K562 (cell line): Measurements from ENCODE around the gene ELF5. TPM values are rescaled to one million over a fixed set of nuclear protein-coding genes. Genes with fewer than 3 reads are reported as not detected.

ENCODE experiments used
- ATAC-seq: fragments of 200-7000 bp; cut with Tn5 transposase; 3 replicates; pipeline ENCODE4 v1.9.1; 2020; ENCODE audit warnings: moderate library complexity
- BruUV-seq: library from RNA; stranded (reverse); fragments of 400-500 nt; replicated peaks from 2 replicates; lab custom pipeline; 2021; lab: Mats Ljungman, UMichigan
- CTCF ChIA-PET: fragments of 300-600 bp; formaldehyde crosslinking; extraction: SDS; loops from one replicate; lab custom pipeline; 2021; ENCODE audit warnings: low intra/inter-chr PET ratio; lab: Yijun Ruan, JAX
- POLR2A ChIA-PET: fragments of 300-600, 350-650 bp; sonication (Branson Sonifier 250); formaldehyde crosslinking; extraction: SDS; loops from one replicate; lab custom pipeline; 2021; ENCODE audit warnings: antibody characterized with exemption, inconsistent platforms; lab: Yijun Ruan, JAX
- DNase-seq, 4 experiments: peaks; one replicate each; pipeline versions ENCODE4 v3.0.0 to v3.0.0-alpha.2; 2011 to 2018; ENCODE audit warnings: low spot score in 3 of 4, mixed read lengths in 3 of 4; ENCODE audit errors: extremely low read depth in 1 of 4
- FAIRE-seq: peaks from 2 replicates; lab custom pipeline; 2011; peaks lifted over from hg19 to GRCh38; lab: Jason Lieb, UNC
- H2AFZ ChIP-seq: 2 replicates; pipeline ENCODE4 v1.6.0; 2011; ENCODE audit warnings: low read depth, low read length, control low read depth, inconsistent platforms
- H3K27ac ChIP-seq: fragments of 200-600 bp; 3 replicates; pipeline ENCODE4 v1.8.0; 2011; ENCODE audit warnings: low read depth, mild to moderate bottlenecking, control low read depth, inconsistent platforms, low read length, moderate library complexity, mixed read lengths; ENCODE audit errors: extremely low read depth
- H3K27me3 ChIP-seq, 2 experiments: fragments of 300-600 bp in 1 of 2; 2 replicates in 1 of 2; 3 replicates in 1 of 2; pipeline versions ENCODE4 v1.6.0 to v1.8.0; 2011; ENCODE audit warnings: inconsistent platforms in 2 of 2, low read length in 2 of 2, mild to moderate bottlenecking in 1 of 2, mixed read lengths in 1 of 2, moderate library complexity in 1 of 2; ENCODE audit not compliant: control insufficient read depth in 2 of 2, insufficient read depth in 2 of 2
- H3K36me3 ChIP-seq: fragments of 300-600 bp; 3 replicates; pipeline ENCODE4 v1.8.0; 2011; ENCODE audit warnings: mild to moderate bottlenecking, low read length, inconsistent platforms; ENCODE audit not compliant: control insufficient read depth, insufficient read depth
- H3K4me1 ChIP-seq, 2 experiments: fragments of 200-600 bp in 1 of 2; replicated peaks in 1 of 2; 2 replicates in 1 of 2; 3 replicates in 1 of 2; pipeline versions ENCODE4 v1.5.1 to v1.8.0; 2011; ENCODE audit warnings: inconsistent platforms in 2 of 2, low read length in 2 of 2, mild to moderate bottlenecking in 1 of 2, mixed read lengths in 1 of 2, moderate library complexity in 1 of 2; ENCODE audit not compliant: control insufficient read depth in 2 of 2, insufficient read depth in 2 of 2
- H3K4me2 ChIP-seq: 2 replicates; pipeline ENCODE4 v1.6.1; 2011; ENCODE audit warnings: low read length, control low read depth, inconsistent platforms, mixed read lengths; ENCODE audit not compliant: insufficient read depth
- H3K4me3 ChIP-seq: fragments of 200-600 bp; sonication (generic), shearing (Covaris generic); 2 replicates; pipeline ENCODE4 v1.5.1; 2016; ENCODE audit warnings: control low read depth, inconsistent platforms
- H3K79me2 ChIP-seq: fragments of 200-600 bp; 3 replicates; pipeline ENCODE4 v1.8.0; 2011; ENCODE audit warnings: low read length, inconsistent platforms; ENCODE audit not compliant: control insufficient read depth, insufficient read depth
- H3K9ac ChIP-seq, 2 experiments: 2 replicates each; pipeline versions ENCODE4 v1.6.0 to v1.6.1; 2011; ENCODE audit warnings: low read depth in 2 of 2, low read length in 2 of 2, control low read depth in 1 of 2, inconsistent platforms in 1 of 2, mild to moderate bottlenecking in 1 of 2, mixed read lengths in 1 of 2; ENCODE audit not compliant: insufficient read depth in 1 of 2
- H3K9me1 ChIP-seq: one replicate; pipeline ENCODE4 v1.6.0; 2011; ENCODE audit warnings: inconsistent platforms, mild to moderate bottlenecking, low read length, moderate library complexity; ENCODE audit not compliant: control insufficient read depth, insufficient read depth
- H3K9me3 ChIP-seq: replicated peaks from 2 replicates; pipeline ENCODE4 v1.5.1; 2011; ENCODE audit warnings: low read depth, low read length, inconsistent platforms; ENCODE audit not compliant: control insufficient read depth, insufficient read depth
- H4K20me1 ChIP-seq: replicated peaks from 2 replicates; pipeline ENCODE4 v1.6.1; 2011; ENCODE audit warnings: low read length, inconsistent platforms, mixed read lengths; ENCODE audit not compliant: control insufficient read depth, insufficient read depth
- ATF7 ChIP-seq: fragments of 450-650 bp; IDR thresholded peaks from 2 replicates; pipeline ENCODE4 v1.7.1; 2014; ENCODE audit warnings: mild to moderate bottlenecking, moderate library complexity
- CBFA2T3 ChIP-seq: fragments of 450-650 bp; IDR thresholded peaks from 2 replicates; pipeline ENCODE4 v1.6.1; 2017
- CBX3 ChIP-seq, 2 experiments: IDR thresholded peaks; 1 replicate in 1 of 2; 2 replicates in 1 of 2; pipeline ENCODE4 v1.6.1; 2012; ENCODE audit warnings: inconsistent platforms in 2 of 2, low read length in 2 of 2, borderline replicate concordance in 1 of 2, control low read depth in 1 of 2
- L3MBTL2 ChIP-seq: fragments of 450-650 bp; IDR thresholded peaks from 2 replicates; pipeline ENCODE4 v1.6.1; 2016; ENCODE audit warnings: mild to moderate bottlenecking, moderate library complexity
- MCM5 ChIP-seq: fragments of 450-650 bp; IDR thresholded peaks from 2 replicates; pipeline ENCODE4 v1.6.1; 2016; ENCODE audit warnings: low read depth
- SOX6 ChIP-seq: fragments of 450-650 bp; IDR thresholded peaks from 2 replicates; pipeline ENCODE4 v1.6.1; 2014; ENCODE audit warnings: mild to moderate bottlenecking
- SPI1 ChIP-seq: IDR thresholded peaks from 2 replicates; pipeline ENCODE4 v1.6.1; 2011; ENCODE audit warnings: low read depth, low read length, control low read depth, borderline replicate concordance
- SREBF2 ChIP-seq: sonication (generic); formaldehyde crosslinking; IDR thresholded peaks from 2 replicates; pipeline ENCODE4 v1.4.0; 2020; ENCODE audit warnings: mild to moderate bottlenecking, missing genetic modification reagents
- TEAD2 ChIP-seq: fragments of 450-650 bp; IDR thresholded peaks from 2 replicates; pipeline ENCODE4 v1.6.1; 2016; ENCODE audit warnings: missing genetic modification characterization, control low read depth, missing compliant biosample characterization
- U2AF1 ChIP-seq: fragments of 200-400 bp; formaldehyde crosslinking; optimal IDR thresholded peaks from 2 replicates; pipeline ENCODE3; 2017; ENCODE audit warnings: mild to moderate bottlenecking, low read depth, low read length, moderate library complexity
- ZNF316 ChIP-seq: fragments of 450-650 bp; IDR thresholded peaks from 2 replicates; pipeline ENCODE4 v1.6.1; 2016
- ZNF583 ChIP-seq: fragments of 250-450 bp; sonication (Bioruptor Pico); IDR thresholded peaks from 2 replicates; pipeline ENCODE4 v1.4.0; 2020
- ZNF75A ChIP-seq: fragments of 450-650 bp; formaldehyde crosslinking; IDR thresholded peaks from 2 replicates; pipeline ENCODE4 v1.4.0; 2020; ENCODE audit warnings: mild to moderate bottlenecking
- in situ Hi-C: fragments of 300-500 bp; cut with MboI; formaldehyde crosslinking; loops from 4 replicates; pipeline ENCODE4 v1.15.0; 2018; ENCODE audit warnings: inconsistent platforms, mixed read lengths
- intact Hi-C: fragments of 100-400 bp; cut with micrococcal nuclease; formaldehyde crosslinking; loops from 2 replicates; pipeline ENCODE4 v1.14.2; 2022
- polyA plus RNA-seq, 8 experiments: library from polyadenylated mRNA; depleted of rRNA in 4 of 8; stranded (reverse) in 5 of 8; unstranded in 3 of 8; fragments of >200 nt; fragmentation: Nextera tagmentation in 2 of 8; fragmentation: Illumina TruSeq in 1 of 8; extraction: Ambion mirVana in 2 of 8; extraction: Trizol in 1 of 8; gene quantifications; 2 replicates each; pipeline versions ENCODE4 v1.2.1 to v1.2.3, GENCODE V29; 2011 to 2014; ENCODE audit warnings: inconsistent platforms in 1 of 8, missing spikeins in 1 of 8
- total RNA-seq, 7 experiments: library from RNA; depleted of rRNA in 6 of 7; stranded (reverse); fragments of >200 nt in 6 of 7; fragmentation: Illumina TruSeq in 2 of 7; extraction: Trizol in 2 of 7; gene quantifications; 2 replicates each; pipeline versions ENCODE4 v1.2.1 to v1.2.3, GENCODE V29; 2011 to 2021; ENCODE audit warnings: low replicate concordance in 1 of 7
- TF ChIP-seq, protein P1 (sequence below): sonication (generic); formaldehyde crosslinking; IDR thresholded peaks from 2 replicates; pipeline ENCODE4 v1.8.0; 2022; ENCODE audit warnings: mild to moderate bottlenecking, missing genetic modification reagents
- TF ChIP-seq, protein P2 (sequence below): fragments of 250-450 bp; sonication (Bioruptor Pico); IDR thresholded peaks from 2 replicates; pipeline ENCODE4 v1.4.0; 2020; ENCODE audit warnings: mild to moderate bottlenecking, moderate library complexity
- TF ChIP-seq, protein P3 (sequence below): sonication (generic); formaldehyde crosslinking; IDR thresholded peaks from 2 replicates; pipeline ENCODE4 v1.8.1; 2023; ENCODE audit warnings: mild to moderate bottlenecking, missing genetic modification reagents
- TF ChIP-seq, protein P4 (sequence below): sonication (generic); formaldehyde crosslinking; IDR thresholded peaks from 2 replicates; pipeline ENCODE4 v1.8.1; 2023; ENCODE audit warnings: mild to moderate bottlenecking, missing genetic modification reagents

The ELF5 gene
- total and polyA plus RNA-seq, 9 of the 15 experiments (the other 6 are each of a cell fraction or from before 2014, with no cell fraction given): not detected

DNA sequence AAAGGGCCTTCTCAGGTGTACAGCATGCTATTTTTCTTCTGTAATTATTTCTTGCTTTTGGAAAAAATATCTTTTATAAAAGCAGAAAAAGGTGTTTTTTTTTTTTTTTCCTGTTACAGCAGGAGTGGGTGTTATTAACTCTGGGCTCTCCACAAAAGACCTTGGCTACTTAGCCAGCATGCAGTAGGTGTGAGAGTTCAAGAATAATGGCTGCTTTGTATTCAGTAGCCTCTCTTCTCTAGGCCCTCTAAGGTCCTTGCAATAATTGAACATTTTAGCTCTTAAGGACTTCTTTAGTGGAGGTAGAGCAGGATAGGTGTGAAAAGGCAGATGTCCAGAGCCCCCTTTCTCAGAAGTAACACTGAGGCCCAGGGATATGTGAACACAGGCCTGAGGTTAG lies 3.4 kb downstream of the ELF5 start:
- no peak overlapping the region for H3K9ac ChIP-seq
- POLR2A ChIA-PET: no interaction called here
- in situ Hi-C loops: no loop called here
- H3K27ac ChIP-seq: no peak overlapping the region
- BruUV-seq: no TSS peak
- FAIRE-seq: no peak
- no peak overlapping the region for H3K4me2 ChIP-seq
- no peaks in the 10 kb centered on the region for H3K9me1 ChIP-seq
- no peaks in the 10 kb centered on the region for H3K79me2 ChIP-seq
- H3K36me3 ChIP-seq: no peaks in the 10 kb centered on the region
- no peaks in the 10 kb centered on the region for H3K9me3 ChIP-seq
- ATAC-seq: no peak
- CTCF ChIA-PET: no interaction called here
- H2AFZ ChIP-seq: no peak overlapping the region
- no peak overlapping the region for H3K4me3 ChIP-seq
- DNase-seq: no peak
- intact Hi-C loops: loop anchor here (5.0 kb wide), 1 partner anchor 882 kb away; no protein-coding TSS in a partner anchor
- H3K4me1 ChIP-seq: peaks cover 0 to 3% of the 10 kb centered on the region in 2 experiments; a peak in 1 of 5 replicates
- no peaks in the 10 kb centered on the region for H4K20me1 ChIP-seq
- no peaks in the 10 kb centered on the region for H3K27me3 ChIP-seq
- TF ChIP-seq SREBF2 (no peak), U2AF1 (no peak), TEAD2 (tag) (no peak), CBFA2T3 (no peak), SPI1 (no peak), L3MBTL2 (no peak), ATF7 (no peak), ZNF583 (CRISPR knock-in tag) (no peak), MCM5 (no peak), SOX6 (no peak), CBX3 (IDR thresholded peaks at IDR 0.05; ENCODE audit: borderline replicate concordance in 1 of 2, low read length in 2 of 2) (no peak), ZNF316 (no peak), ZNF75A (CRISPR knock-in tag) (no peak)
- TF ChIP-seq, protein P1, sequence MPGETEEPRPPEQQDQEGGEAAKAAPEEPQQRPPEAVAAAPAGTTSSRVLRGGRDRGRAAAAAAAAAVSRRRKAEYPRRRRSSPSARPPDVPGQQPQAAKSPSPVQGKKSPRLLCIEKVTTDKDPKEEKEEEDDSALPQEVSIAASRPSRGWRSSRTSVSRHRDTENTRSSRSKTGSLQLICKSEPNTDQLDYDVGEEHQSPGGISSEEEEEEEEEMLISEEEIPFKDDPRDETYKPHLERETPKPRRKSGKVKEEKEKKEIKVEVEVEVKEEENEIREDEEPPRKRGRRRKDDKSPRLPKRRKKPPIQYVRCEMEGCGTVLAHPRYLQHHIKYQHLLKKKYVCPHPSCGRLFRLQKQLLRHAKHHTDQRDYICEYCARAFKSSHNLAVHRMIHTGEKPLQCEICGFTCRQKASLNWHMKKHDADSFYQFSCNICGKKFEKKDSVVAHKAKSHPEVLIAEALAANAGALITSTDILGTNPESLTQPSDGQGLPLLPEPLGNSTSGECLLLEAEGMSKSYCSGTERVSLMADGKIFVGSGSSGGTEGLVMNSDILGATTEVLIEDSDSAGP: no peak
- TF ChIP-seq, protein P2, sequence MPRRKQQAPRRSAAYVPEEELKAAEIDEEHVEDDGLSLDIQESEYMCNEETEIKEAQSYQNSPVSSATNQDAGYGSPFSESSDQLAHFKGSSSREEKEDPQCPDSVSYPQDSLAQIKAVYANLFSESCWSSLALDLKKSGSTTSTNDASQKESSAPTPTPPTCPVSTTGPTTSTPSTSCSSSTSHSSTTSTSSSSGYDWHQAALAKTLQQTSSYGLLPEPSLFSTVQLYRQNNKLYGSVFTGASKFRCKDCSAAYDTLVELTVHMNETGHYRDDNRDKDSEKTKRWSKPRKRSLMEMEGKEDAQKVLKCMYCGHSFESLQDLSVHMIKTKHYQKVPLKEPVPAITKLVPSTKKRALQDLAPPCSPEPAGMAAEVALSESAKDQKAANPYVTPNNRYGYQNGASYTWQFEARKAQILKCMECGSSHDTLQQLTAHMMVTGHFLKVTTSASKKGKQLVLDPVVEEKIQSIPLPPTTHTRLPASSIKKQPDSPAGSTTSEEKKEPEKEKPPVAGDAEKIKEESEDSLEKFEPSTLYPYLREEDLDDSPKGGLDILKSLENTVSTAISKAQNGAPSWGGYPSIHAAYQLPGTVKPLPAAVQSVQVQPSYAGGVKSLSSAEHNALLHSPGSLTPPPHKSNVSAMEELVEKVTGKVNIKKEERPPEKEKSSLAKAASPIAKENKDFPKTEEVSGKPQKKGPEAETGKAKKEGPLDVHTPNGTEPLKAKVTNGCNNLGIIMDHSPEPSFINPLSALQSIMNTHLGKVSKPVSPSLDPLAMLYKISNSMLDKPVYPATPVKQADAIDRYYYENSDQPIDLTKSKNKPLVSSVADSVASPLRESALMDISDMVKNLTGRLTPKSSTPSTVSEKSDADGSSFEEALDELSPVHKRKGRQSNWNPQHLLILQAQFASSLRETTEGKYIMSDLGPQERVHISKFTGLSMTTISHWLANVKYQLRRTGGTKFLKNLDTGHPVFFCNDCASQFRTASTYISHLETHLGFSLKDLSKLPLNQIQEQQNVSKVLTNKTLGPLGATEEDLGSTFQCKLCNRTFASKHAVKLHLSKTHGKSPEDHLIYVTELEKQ (CRISPR knock-in tag): no peak
- TF ChIP-seq, protein P3, sequence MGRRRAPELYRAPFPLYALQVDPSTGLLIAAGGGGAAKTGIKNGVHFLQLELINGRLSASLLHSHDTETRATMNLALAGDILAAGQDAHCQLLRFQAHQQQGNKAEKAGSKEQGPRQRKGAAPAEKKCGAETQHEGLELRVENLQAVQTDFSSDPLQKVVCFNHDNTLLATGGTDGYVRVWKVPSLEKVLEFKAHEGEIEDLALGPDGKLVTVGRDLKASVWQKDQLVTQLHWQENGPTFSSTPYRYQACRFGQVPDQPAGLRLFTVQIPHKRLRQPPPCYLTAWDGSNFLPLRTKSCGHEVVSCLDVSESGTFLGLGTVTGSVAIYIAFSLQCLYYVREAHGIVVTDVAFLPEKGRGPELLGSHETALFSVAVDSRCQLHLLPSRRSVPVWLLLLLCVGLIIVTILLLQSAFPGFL (CRISPR knock-in tag): no peak
- TF ChIP-seq, protein P4, sequence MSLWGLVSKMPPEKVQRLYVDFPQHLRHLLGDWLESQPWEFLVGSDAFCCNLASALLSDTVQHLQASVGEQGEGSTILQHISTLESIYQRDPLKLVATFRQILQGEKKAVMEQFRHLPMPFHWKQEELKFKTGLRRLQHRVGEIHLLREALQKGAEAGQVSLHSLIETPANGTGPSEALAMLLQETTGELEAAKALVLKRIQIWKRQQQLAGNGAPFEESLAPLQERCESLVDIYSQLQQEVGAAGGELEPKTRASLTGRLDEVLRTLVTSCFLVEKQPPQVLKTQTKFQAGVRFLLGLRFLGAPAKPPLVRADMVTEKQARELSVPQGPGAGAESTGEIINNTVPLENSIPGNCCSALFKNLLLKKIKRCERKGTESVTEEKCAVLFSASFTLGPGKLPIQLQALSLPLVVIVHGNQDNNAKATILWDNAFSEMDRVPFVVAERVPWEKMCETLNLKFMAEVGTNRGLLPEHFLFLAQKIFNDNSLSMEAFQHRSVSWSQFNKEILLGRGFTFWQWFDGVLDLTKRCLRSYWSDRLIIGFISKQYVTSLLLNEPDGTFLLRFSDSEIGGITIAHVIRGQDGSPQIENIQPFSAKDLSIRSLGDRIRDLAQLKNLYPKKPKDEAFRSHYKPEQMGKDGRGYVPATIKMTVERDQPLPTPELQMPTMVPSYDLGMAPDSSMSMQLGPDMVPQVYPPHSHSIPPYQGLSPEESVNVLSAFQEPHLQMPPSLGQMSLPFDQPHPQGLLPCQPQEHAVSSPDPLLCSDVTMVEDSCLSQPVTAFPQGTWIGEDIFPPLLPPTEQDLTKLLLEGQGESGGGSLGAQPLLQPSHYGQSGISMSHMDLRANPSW (CRISPR knock-in tag): no peak
